Type B pancreatic cell (in vitro differentiated cells): ENCODE data around the gene TSPAN15. TPM values are rescaled to one million over a fixed set of nuclear protein-coding genes. Genes with fewer than 3 reads are reported as not detected.

Source experiments
- DNase-seq: peaks from one replicate; pipeline ENCODE4 v3.0.0; 2021; ENCODE audit warnings: mixed read lengths; ENCODE audit not compliant: unreplicated experiment; ENCODE audit errors: extremely low spot score
- H3K27ac Mint-ChIP-seq: 2 replicates; pipeline ENCODE4 v1.8.0; 2021; ENCODE audit warnings: mild to moderate bottlenecking, mixed read lengths
- H3K27me3 Mint-ChIP-seq: 2 replicates; pipeline ENCODE4 v1.8.0; 2021; ENCODE audit warnings: mixed read lengths
- H3K36me3 Mint-ChIP-seq: 2 replicates; pipeline ENCODE4 v1.8.0; 2021; ENCODE audit warnings: mixed read lengths
- H3K4me1 Mint-ChIP-seq: one replicate; pipeline ENCODE4 v1.8.0; 2021; ENCODE audit warnings: mixed read lengths; ENCODE audit not compliant: unreplicated experiment
- H3K4me3 Mint-ChIP-seq: 2 replicates; pipeline ENCODE4 v1.8.0; 2021; ENCODE audit warnings: mild to moderate bottlenecking, mixed read lengths
- H3K9me3 Mint-ChIP-seq: 2 replicates; pipeline ENCODE4 v1.8.0; 2021; ENCODE audit warnings: mixed read lengths
- total RNA-seq: library from RNA; stranded (reverse); gene quantifications from 2 replicates; pipeline ENCODE4 v1.2.1, GENCODE V29; 2021; ENCODE audit warnings: low replicate concordance
- TF ChIP-seq, protein P1 (sequence below): fragments of 200-600 bp; sonication (generic); conservative IDR thresholded peaks from 2 replicates; pipeline ENCODE4 v1.5.0; 2021; ENCODE audit warnings: antibody characterized with exemption, mild to moderate bottlenecking

The TSPAN15 gene
- total RNA-seq, 1 donor from 2014 or later, result 19.7 TPM

DNA sequence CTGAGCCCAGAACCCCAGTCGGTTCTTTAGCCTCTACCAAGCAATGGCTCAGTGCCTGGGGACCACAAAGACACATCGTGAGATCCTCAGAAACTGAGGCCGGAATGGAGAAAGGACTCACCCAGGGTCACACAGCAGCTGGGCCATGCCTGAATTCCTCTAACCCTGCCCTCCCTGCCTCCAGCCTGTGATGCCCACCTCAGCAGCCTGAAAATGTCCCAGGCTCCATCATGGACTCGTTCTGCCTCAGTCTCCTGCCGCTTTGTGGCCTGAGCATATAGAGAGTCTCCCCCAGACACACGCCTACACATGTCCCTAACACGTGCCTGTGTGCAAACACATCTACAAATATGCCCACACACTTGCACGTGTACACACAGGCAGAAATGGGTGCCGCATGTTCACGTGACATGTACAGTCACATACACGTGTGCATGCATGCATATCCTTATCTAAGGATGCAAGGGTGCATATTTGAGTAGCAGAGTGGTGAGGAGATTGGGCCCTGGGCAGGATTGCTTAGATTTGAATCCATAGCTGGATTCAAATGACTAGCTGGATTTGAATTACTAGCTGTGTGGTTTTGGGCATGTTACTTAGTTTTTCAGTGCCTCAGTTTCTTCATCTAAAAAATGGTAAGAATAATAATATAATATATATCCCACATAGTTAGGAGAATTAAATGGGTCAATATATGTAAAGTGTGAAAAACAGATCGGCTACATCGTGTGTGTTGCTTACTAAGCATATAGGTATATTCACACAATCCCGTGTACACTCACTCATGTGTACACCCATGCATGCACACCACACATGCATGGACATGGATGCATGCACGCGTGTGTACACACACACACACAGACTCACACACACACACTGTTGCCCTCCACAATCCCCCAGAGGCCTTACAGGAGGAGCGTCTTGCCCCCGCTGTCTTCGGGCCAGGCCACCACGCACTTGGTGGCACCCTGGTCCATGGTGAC lies 36.9 kb upstream of the TSPAN15 start:
- TF ChIP-seq, protein P1, sequence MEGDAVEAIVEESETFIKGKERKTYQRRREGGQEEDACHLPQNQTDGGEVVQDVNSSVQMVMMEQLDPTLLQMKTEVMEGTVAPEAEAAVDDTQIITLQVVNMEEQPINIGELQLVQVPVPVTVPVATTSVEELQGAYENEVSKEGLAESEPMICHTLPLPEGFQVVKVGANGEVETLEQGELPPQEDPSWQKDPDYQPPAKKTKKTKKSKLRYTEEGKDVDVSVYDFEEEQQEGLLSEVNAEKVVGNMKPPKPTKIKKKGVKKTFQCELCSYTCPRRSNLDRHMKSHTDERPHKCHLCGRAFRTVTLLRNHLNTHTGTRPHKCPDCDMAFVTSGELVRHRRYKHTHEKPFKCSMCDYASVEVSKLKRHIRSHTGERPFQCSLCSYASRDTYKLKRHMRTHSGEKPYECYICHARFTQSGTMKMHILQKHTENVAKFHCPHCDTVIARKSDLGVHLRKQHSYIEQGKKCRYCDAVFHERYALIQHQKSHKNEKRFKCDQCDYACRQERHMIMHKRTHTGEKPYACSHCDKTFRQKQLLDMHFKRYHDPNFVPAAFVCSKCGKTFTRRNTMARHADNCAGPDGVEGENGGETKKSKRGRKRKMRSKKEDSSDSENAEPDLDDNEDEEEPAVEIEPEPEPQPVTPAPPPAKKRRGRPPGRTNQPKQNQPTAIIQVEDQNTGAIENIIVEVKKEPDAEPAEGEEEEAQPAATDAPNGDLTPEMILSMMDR, result no peak

DNA sequence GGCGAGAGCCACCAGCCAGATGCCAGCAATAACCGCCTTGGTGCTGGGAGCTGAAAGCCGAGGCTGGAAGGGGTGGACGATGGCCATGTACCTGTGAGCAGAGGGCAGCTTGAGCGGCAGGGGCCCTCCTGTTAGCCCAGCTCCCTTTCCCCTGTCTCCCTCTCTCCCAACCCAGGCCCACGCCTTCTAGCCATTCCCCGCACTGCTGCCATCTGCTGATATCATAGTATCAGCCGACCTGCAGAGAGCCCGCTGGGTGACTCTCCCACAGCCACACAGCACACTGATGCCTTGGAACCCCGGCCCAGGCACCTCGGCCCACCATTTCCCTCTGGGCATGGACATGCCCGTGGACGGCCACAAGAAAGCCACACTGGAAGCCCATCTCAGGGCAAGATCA lies 36.2 kb upstream of the TSPAN15 start:
- Mint-ChIP-seq H3K27me3 (no peaks in the 10 kb centered on the region), H3K4me3 (no peak overlapping the region), H3K27ac (no peak overlapping the region), H3K4me1 (peaks cover 30% of the 10 kb centered on the region), H3K9me3 (no peaks in the 10 kb centered on the region), H3K36me3 (no peaks in the 10 kb centered on the region)
- TF ChIP-seq, protein P1, result no peak
- DNase-seq, result no peak

More for the DNA sequence above, 36.9 kb upstream of the TSPAN15 start:
- Mint-ChIP-seq H3K27ac (no peak overlapping the region), H3K27me3 (no peaks in the 10 kb centered on the region), H3K4me1 (peaks cover 26% of the 10 kb centered on the region), H3K4me3 (no peak overlapping the region), H3K9me3 (no peaks in the 10 kb centered on the region), H3K36me3 (no peaks in the 10 kb centered on the region)
- no peak for DNase-seq

DNA sequence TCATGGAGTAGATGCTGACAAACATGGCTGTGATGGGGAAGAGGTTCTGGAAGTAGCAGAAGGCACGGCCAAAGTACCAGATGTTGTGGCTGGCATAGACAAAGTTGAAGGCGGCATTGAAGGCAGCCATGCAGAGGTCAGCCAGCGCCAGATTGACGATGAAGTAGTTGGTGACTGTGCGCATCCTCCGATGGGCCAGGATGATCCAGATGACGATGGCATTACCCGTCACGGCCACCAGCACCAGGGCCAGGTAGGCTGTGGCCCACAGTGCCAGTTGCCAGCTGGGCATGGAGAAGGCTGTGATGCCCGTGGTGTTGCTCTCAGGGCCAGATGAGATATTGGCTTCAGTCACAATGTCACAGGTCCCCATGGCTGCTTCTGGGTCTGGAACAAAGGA lies 35.3 kb upstream of the TSPAN15 start:
- Mint-ChIP-seq H3K4me3 (no peak overlapping the region), H3K36me3 (no peaks in the 10 kb centered on the region), H3K27ac (no peak overlapping the region), H3K4me1 (peaks cover 25% of the 10 kb centered on the region), H3K27me3 (no peaks in the 10 kb centered on the region), H3K9me3 (no peaks in the 10 kb centered on the region)
- TF ChIP-seq, protein P1, result no peak
- no peak for DNase-seq

DNA sequence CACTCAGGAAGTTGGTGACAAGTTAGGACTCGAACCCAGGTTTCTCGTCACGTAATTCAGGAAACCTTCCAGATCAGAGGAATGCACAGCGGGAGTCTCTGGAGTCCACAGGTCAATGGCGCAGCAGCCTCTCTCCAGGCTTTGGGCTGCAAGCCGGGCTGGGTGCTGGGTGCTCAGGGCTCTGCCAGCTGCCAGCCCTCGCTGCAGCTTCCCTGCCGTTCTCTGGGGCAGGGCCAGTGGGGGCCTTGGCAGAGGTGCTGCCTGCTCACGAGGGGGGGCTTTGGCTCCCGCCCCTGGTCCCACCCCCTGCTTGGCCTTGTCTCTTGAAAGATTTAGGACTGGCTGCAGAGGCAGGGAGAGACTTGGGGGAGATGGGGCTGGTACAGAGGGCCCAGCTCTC lies 34.6 kb upstream of the TSPAN15 start, which contains the start of gene TACR2:
TACR2 (minus strand) TSS at position 224 of the 400 bp plus-strand sequence. CDS start 595 bp downstream, outside the sequence.
- no peaks in the 10 kb centered on the region for H3K27me3 Mint-ChIP-seq
- no peaks in the 10 kb centered on the region for H3K9me3 Mint-ChIP-seq
- peaks cover 19% of the 10 kb centered on the region for H3K4me1 Mint-ChIP-seq
- no peaks in the 10 kb centered on the region for H3K36me3 Mint-ChIP-seq
- DNase-seq, result no peak
- peak within 1 kb of the TSS; percentile 49 for H3K4me3 Mint-ChIP-seq
- H3K27ac Mint-ChIP-seq, result peak within 1 kb of the TSS; percentile 3
- TF ChIP-seq, protein P1, result no peak

DNA sequence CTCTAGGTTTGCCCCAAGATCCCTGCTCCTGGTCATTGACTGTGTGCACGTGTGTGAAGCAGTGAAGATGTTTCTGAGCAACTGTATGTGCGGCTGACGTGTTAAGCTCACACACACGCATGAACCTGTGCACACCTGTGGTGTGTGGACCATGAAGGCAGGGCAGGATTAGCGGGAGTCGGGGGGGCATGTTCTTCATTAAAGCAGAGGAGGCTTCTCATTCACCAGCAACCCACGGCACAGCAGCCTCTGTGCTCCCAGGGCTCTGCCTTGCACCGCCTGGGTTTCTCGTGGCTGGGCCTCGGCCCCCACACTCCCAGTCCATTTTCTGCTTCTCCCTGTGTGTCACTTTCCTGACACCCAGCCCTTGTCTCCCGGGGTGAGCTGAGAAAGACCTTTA lies 33.7 kb upstream of the TSPAN15 start:
- Mint-ChIP-seq H3K36me3 (no peaks in the 10 kb centered on the region), H3K27me3 (peaks cover 4% of the 10 kb centered on the region), H3K27ac (peak overlapping the region; percentile 3), H3K4me1 (peaks cover 23% of the 10 kb centered on the region), H3K4me3 (no peak overlapping the region), H3K9me3 (no peaks in the 10 kb centered on the region)
- TF ChIP-seq, protein P1, result no peak
- no peak for DNase-seq
